ENCODE measurements around the gene AHNAK.
A peak's percentile ranks its signal among the peaks of the same experiment; 100 is the strongest.
"Not testable (repeated sequence)": the region's sequence is repeated elsewhere in the genome, so short reads cannot be mapped to it uniquely, and the experiment has no call there.

Gene AHNAK

DNA sequence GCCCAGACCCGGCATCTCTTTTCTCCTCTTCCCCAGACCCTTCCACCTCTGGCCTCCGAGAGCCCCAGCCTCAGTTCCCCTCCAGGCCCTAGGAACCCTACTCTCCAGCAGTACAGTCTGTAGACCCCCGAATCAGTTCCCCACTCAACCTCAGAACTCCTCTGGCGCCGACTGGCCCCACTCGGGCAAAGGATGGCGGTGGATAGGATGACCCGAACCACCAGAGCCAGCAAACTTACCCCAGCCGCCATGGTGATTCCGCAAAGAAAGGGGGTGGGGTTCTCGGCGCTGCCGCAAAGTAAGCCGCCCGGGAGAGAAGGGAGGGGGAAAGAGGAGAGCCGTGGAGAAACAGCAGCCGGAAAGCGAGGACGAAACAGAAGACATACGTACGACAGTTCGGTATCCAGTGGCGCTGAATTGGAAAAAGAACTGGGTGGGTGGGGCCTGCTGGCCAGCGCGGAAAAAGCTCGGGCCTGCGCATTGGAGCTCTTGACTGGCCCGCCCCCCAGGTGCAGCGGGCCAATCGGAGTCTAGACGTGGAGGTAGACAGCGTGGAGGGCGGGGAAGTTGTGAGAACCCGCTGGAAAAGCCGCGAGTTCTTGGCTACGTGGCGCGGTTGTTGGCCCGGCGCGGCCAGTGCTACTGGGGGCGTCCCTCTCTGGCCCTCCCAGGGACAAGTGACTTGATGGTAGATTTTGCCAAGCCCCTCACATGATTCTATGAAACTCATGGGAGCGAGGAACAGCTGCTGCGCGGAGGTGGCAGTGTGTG is 27.2 kb upstream of the AHNAK start, which contains the start of gene EEF1G:
Gene EEF1G (minus strand): TSS at position 300 of the 771 bp plus-strand sequence. CDS start 49 bp downstream, at position 251.
- DNase-seq (ENCODE audit: low read depth in 2 of 3, low spot score in 2 of 3): peak; percentile 81 to 96 (median 92)

DNA sequence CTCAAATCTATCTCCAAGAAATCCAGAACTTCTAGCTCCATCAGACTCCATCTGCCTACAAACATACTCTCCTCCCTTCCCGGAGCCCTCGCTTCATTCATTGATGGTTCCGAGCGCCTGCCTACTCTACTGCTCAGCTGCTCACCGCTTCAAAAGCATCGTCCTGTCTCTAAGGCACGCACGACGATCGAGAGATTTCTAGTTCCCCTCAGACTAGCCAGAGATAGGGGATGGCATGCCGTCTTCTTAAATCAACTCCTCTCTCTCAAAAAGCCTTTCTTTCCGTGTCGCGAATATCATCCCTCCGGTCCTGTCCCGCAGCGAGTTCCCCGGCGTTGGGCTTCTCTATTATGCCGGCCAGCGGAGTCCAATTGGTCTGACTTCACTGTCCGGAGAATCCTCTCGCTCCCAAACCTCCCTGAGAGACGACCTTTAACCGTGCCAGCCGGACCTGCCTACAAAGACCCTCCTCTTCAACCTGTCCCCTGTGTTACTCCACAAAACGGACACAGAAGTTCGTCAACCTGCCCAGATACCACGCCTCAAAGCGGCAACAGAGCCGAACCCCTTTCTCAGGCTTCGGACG is 26.5 kb upstream of the AHNAK start:
- no peak for DNase-seq (ENCODE audit: low read depth in 2 of 3, low spot score in 2 of 3)

DNA sequence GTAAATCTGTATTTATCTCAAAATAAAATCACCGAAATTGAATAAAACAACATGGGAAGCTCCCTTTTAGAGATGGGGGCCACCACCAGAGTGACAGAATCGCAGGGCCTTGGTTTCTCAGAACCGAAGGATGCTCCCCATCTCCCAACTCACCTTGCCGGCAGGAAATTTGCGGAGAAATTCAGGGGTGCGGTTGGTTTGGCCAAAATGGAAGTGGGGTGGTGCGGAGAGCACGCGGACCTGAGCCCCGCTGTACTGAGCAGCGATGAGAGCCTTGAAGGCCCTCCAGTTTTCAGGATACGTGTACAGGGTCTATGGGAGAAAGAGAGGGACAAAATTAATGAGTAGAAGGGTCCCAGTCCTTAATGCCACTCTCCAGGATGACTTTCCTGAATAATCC is 25.8 kb upstream of the AHNAK start:
- no peak for DNase-seq (ENCODE audit: low read depth in 2 of 3, low spot score in 2 of 3)

DNA sequence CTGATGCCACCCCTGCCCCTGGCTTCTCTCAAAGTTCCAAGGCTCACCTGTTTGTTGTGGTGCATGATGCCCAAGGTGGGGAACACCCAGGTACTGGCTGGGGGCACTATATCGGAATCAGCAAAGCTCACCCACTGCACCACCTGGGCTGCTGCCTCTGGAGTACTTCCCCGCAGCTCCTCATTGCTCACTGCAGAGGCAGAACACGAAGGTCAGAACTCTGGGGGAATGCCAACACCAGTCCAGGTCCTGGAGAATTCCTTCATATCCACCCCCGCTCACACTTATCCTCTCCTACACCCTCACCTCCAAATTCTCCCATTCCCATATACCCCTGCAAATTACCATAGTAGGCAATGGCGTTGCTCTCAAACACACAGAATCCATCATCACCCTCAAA is 24.9 kb upstream of the AHNAK start:
- not testable (repeated sequence) for DNase-seq (ENCODE audit: low read depth in 2 of 3, low spot score in 2 of 3)

DNA sequence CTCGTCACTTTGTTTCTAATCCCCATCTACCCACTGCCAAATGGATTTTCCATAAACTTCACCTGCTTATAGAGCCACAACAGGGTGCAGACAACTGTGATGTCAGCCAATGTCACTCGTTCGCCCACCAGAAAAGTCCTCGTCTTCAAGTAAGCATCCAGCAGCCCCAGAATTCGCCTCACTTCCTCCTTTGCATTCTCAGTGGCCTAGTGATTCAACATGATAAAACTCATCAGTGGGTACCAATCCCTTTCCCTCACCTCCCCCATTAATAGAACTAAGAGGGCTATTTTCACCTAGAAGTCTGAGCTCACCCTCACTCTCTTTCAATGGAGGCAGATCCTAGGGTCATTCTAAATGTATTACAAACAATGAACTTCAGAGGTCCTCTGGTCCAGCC is 24.3 kb upstream of the AHNAK start:
- DNase-seq (ENCODE audit: low read depth in 2 of 3, low spot score in 2 of 3): not testable (repeated sequence)

DNA sequence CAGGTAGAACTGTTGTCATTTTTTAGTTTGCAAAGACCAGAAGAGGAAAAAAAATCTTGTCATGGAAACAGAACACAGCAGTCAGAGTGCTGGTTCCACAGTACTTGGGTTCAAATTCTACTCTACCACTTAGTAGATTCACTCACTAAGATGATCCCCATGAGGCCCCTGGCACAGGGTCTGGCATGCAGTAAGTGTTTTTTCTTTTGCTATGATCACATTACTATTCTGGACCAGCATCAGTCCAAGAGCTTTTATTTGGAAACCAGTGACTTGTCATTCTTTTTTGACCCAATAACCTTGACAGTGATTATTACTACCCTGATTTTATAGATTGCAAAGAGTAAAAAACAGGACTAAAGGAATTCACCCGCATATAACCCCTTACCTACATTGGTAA is 23.0 kb upstream of the AHNAK start:
- DNase-seq (ENCODE audit: low read depth in 2 of 3, low spot score in 2 of 3): no peak

DNA sequence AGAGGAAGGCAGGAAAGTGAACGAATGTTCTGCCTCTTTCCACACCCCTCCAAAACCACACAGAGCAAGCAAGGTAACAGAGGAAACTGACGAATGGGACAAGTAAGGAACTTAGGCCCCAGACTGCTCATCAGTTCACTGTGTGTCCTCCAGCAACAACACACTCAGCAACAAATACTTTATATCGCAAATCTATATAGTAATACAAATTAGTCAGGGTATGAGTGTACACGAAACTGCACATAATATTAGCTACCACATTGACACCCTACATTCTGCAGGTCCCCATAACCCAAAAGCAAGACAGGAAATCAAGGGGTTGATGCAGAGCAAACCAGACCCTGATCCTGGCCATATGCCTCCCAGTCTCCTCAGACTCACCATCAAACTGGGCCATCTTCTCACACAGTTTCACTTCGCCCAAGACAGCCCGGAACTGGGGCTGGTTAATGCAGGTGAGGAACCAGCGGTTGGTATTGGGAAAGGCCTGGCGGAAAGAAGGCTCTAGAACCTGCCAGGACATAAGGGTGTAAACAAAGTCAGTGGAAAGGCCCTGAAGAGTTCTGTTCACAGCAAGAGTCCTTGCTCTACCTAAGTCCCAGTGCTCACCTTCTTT is 20.5 kb upstream of the AHNAK start:
- no peak for DNase-seq (ENCODE audit: low read depth in 2 of 3, low spot score in 2 of 3)

DNA sequence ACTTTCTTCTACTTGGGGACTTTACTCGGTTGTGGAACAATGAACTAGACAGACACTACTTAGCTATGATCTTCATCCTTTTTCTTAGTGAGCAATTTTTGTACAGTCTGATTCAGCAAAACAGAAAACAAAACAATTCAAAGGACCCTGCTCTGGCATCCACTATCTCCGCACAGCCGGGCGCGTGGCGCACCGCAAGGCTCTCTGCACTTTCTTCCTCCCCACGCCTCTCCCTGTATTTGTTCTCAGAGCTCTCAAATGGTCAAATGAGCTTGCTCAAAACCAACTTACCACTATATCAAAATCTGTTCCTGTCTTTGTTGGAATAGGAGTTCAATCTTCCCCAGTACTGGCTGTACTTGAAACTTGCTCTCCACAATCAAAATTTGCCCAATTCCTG is 19.6 kb upstream of the AHNAK start:
- no peak for DNase-seq (ENCODE audit: low read depth in 2 of 3, low spot score in 2 of 3)

DNA sequence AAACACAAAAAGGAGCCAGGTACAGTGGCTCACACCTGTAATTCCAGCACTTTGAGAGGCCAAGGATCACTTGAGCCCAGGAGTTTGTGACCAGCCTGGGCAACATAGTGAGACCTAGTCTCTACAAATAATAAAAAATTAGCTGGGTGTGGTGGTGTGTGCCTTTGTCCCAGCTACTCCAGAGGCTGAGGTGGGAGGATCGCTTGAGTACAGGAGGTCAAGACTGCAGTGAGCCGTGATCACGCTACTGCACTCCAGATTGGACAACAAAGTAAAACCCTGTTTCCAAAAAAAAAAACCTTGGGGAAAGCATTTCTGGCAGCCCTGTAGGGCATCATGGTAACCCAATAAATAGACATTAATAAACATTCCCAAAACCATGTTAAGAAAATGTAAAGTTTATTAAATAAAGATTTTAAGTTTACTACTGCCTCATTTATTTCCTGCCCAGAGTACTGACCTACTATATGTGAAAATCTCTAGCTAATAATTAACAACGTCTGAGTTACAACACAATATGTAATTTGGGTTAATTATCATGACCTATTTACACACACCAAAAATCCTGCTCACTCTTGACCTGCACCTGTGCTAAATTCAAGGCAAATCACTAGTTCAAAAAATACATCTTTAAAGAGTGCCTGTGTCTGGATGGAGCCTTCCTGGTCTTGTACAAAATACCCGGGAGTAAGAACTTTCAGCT is 18.6 kb upstream of the AHNAK start:
- DNase-seq (ENCODE audit: low read depth in 2 of 3, low spot score in 2 of 3): no peak

DNA sequence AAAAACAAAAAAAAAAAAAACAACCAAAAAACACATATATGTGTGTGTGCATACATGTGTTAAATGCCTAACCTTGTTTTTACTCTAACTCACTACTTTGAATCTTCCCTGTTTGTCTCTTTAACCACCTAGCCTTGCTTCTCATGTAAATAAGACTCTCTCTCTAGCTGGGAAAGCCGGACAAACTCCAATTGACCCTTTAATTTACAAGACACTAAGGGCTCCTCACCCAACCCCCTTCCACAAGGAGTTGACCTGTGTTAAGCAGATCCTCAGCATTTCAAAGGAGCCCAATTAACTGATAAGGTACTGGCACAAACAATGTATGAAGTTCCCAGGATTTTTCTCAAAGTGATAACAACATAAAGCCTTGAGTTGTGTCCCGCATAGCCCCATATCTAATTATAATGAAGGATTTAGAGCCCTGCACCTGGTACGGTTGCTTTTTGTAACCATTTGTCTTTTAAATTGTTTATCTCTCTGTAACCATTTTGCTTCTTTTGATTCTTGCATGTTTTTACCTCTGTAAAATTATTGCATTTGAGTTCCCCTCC is 15.1 kb upstream of the AHNAK start:
- not testable (repeated sequence) for DNase-seq (ENCODE audit: low read depth in 2 of 3, low spot score in 2 of 3)

DNA sequence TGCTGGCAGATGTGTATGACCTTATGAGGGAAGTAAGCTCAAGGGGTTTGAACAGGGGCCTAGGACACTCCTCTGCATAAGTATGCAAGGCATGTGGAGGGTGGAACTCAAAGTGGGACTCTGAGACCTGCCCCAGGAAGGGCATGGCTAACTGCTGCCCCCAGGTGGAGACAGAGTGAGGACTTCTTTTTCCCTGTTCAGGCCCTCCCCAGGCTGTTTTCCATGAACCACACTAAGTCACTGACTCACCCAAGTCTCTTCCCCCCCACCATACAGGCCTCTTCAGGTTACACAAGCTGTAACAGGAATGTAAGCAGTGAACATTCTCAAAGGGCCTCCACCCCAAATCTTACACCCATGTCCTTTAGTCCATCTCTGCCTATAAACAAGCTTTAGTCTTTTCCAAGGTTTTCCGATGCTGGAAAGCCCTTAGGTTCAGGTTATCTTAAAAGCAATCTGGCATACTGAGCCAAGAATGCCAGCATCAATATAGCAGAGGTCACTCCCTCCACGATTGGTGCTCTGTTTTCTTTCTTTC is 14.0 kb upstream of the AHNAK start:
- no peak for DNase-seq (ENCODE audit: low read depth in 2 of 3, low spot score in 2 of 3)

DNA sequence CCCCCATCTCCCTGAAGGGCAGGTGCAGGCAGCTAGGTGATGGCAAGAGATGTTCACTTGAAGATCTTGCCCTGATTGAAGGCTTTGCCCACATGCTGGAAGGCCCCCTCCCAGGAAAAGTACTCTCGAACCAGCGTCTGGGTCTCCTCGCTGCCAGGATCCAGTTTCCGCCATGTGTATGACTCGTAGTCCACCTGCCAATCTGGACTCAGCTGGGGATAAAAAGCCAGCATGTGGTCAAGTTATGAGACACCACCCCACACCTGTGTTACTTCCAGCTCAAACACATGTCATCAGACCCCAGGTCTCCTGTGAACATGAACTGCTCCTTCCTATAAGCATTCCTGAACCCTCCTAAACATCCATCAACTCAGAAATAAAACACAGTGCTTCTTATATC is 13.0 kb upstream of the AHNAK start:
- not testable (repeated sequence) for DNase-seq (ENCODE audit: low read depth in 2 of 3, low spot score in 2 of 3)

DNA sequence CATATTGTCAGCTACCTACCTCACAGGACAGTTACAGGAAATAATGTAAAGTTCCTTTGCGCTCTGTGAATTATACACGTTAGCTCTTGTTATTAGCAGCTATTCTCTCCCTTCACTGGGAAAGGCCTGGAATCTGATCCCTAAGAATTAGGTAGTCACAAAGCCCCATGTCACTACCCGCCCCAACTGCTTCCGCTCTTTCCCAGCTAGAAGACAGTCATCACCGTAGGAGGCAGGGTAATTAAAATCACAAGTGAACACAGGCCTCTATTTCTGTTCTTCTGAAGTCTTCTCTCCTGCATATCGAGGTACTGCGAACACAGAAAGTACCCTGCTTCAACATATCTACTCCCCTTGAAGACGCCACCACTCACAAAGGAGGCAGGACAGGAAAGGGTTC is 12.6 kb upstream of the AHNAK start:
- no peak for DNase-seq (ENCODE audit: low read depth in 2 of 3, low spot score in 2 of 3)

DNA sequence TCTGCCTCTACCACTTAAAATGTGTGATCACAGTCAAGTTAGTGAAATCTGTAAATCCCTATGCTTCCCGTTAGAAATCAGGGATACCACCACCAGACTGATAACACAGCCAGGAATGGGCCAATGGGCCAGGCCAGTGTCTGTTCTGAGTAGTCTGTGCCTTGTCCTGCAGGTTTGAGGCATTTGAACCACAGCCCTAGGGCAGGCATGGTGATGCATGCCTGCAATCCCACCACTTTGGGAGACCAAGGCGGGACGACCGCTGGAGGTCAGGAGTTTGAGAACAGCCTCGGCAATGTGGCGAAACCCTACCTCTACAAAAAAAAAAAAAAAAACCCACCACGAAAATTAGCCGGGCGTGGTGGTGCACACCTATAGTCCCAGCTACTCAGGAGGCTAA is 12.1 kb upstream of the AHNAK start:
- no peak for DNase-seq (ENCODE audit: low read depth in 2 of 3, low spot score in 2 of 3)

DNA sequence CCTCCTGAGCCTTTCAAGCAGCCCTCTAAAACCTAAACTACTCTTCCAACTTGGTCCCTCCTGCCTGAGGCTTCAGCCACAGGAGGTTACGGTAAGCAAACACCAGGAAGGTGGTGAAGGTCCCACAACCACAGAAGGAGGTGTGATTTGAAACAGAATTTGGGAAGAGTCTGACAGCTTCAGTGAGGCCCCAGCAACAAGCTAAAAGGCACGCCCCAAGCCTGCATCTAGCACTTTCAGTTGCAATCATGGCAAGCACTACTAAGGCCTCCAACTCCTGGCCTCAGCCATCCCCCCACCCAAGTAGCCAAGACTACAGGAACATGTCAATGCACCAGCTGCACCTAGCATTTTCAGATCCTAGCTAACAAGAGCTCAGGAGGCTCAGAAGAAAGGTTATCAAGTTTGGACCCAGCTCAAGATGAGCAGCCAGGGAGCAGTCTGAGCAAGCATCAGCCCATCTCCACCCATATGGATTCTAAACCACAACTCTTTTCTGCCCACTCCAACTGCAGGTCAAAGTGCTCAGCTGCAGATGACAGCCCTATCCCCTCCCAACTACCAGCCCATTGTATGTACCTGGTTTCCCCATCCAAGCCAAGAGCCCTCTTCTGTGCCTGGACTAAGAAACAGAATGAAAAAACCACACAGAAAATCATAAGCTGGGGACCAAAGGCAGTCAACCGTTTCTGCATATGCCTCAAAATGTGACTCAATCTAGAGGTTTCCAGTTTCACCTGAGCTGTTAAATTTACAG is 10.4 kb upstream of the AHNAK start:
- no peak for DNase-seq (ENCODE audit: low read depth in 2 of 3, low spot score in 2 of 3)

DNA sequence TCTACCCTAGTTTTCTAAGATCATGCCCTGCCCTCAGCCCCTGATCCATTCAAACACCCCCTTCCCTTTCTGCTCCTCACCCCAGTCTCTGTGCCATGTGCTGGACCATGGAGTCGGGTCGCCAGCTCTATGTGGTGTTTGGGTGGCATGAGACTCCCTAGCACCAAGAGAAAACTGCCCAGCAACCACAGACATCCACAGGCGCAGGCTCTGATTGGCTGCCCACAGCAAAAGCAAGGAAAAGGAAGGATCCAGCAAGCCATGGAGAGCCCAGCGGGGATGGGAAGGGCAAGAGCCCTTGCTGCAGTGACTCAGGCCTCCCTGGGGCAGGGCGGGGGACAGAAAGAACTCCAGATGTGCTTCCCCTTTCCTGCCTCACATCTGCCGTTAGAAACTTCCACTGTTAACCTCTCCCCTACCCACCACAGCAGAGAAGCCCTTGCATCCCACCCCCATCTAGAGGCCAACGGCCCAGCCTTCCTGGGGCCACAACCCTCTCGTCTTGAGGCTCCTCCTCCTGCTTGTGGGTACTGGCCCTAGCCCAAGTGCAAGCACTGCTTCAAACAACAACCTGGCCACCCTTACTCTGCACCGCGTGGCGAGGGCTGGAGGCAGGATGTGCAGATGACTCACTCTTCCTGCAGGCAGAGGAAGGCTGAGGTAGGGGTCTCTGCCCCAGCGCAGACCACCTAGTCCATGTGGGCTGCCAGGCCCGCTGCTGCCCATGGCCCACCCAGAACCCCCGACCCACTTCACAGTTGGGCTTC is 9.7 kb upstream of the AHNAK start:
- peak in 2 of 3 experiments; percentile 69 to 72 for DNase-seq (ENCODE audit: low read depth in 2 of 3, low spot score in 2 of 3)

DNA sequence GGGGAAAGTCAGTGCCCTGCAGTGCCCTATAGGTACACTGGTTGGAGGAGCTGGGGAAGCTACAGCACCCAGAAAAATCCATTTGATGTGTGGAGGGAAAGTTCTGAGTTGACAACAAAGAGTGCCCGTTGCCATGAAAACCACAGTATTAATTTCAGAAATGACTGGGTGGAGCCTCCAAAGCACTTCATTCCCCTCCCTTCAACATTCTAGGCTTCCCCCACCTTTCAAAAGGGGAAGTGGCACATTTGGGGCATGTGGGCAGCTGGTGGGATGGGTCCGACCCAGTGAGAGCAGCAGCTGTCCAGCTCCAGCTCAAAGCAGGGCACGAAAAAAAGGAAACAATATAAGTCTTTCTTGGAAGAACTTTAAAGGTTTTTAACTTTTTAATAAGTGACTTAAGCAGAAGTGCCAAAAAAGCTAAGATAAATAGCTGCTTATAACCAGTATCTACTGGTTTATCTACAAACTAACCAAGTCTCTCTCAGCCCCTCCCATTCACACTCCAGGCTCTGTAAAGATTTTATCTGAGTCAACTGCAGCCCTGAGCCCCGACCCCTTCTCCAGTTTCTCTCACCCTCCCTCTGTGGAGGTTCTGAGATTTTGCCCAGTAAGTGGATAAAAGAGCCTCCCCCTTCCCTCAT is 9.0 kb upstream of the AHNAK start:
- DNase-seq (ENCODE audit: low read depth in 2 of 3, low spot score in 2 of 3): no peak

DNA sequence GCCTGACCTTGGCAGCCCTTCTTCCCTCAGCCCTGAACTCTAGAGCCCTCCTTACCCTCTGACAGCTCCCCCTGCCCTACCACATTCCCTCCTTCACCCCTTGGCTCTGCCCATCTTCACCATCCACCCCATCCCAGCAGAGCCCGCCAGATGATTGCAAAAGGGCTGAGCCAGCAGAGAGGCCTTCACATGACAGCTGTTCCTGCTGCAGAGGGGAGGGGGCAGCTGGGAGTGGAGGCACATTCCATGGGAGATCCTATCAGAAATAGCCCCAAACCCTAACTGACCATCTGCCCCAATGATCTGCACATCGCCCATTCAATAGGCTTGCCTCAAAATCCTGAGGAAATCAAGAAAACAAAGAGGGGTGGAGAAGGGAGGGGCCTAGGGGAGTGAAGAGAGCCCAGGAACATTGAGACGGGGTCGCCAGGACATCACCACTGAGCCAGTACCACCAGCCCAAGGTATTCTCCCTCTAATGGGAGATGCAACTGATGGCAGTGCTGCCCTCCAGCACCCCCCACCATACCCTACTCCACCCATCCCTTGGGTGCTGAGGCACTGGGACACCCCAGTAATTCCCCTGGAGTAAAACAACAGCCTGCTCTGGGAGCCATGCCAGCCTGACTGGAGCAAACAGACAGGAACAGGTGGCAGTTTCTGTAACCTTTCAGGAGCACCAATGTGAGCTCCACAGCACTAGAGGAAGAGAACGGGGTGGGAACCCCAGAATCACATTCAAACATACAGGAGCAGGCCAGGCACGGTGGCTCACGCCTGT is 8.0 kb upstream of the AHNAK start:
- no peak for DNase-seq (ENCODE audit: low read depth in 2 of 3, low spot score in 2 of 3)

Measured in activated CD8-positive, alpha-beta memory T cell treated with anti-CD3 and anti-CD28 coated beads for 48 hours (primary cell).